Kidney (tissue), 14 donors: ENCODE results near the gene CACNB3. TPM values are rescaled to one million over a fixed set of nuclear protein-coding genes. Genes with fewer than 3 reads are reported as not detected.

Experiments used
- DNase-seq, 5 donors: peaks; one replicate each; pipeline ENCODE4 v3.0.0-alpha.2; 2013 to 2020
- FAIRE-seq: peaks from 2 replicates; lab custom pipeline; 2012; peaks lifted over from hg19 to GRCh38; lab: Jason Lieb, UNC
- H3K27ac ChIP-seq, 2 donors: one replicate each; pipeline ENCODE4 v1.7.0; 2013; ENCODE audit warnings: low read depth in 2 of 2, low read length in 2 of 2, inconsistent platforms in 1 of 2
- H3K27me3 ChIP-seq: one replicate; pipeline ENCODE4 v1.7.1; 2013; ENCODE audit warnings: low read length, inconsistent platforms; ENCODE audit not compliant: control insufficient read depth, insufficient read depth
- H3K36me3 ChIP-seq, 3 donors: one replicate each; pipeline versions ENCODE4 v1.7.0 to v1.7.1; 2013; ENCODE audit warnings: low read length in 3 of 3, control low read depth in 1 of 3, inconsistent platforms in 1 of 3; ENCODE audit not compliant: insufficient read depth in 3 of 3, control insufficient read depth in 2 of 3
- H3K4me1 ChIP-seq, 3 donors: one replicate each; pipeline versions ENCODE4 v1.7.0 to v1.7.1; 2013; ENCODE audit warnings: low read length in 3 of 3, inconsistent platforms in 1 of 3, low read depth in 1 of 3; ENCODE audit not compliant: control insufficient read depth in 2 of 3, insufficient read depth in 2 of 3
- H3K4me3 ChIP-seq, 3 donors: one replicate each; pipeline versions ENCODE4 v1.7.0 to v1.8.1; 2013; ENCODE audit warnings: low read length in 3 of 3, control low read depth in 1 of 3, inconsistent platforms in 1 of 3
- H3K9ac ChIP-seq, 3 donors: one replicate each; pipeline versions ENCODE4 v1.7.0 to v1.7.1; 2013; ENCODE audit warnings: low read length in 3 of 3, control low read depth in 1 of 3, inconsistent platforms in 1 of 3
- H3K9me3 ChIP-seq, 3 donors: one replicate each; pipeline versions ENCODE4 v1.7.0 to v1.7.1; 2013; ENCODE audit warnings: low read length in 3 of 3, control low read depth in 1 of 3, inconsistent platforms in 1 of 3; ENCODE audit not compliant: control insufficient read depth in 2 of 3, insufficient read depth in 1 of 3
- CTCF ChIP-seq: IDR thresholded peaks from 3 replicates; pipeline ENCODE4 v1.5.1; 2012; ENCODE audit warnings: mild to moderate bottlenecking, moderate library complexity, borderline replicate concordance; ENCODE audit not compliant: insufficient read depth; ENCODE audit errors: extremely low read depth
- intact Hi-C: fragments of 100-400 bp; cut with DNase I; formaldehyde crosslinking; loops from one replicate; pipeline ENCODE4 v1.11.1; 2022
- polyA plus RNA-seq: library from polyadenylated mRNA; stranded (reverse); fragments of 350-450 nt; fragmentation: Illumina TruSeq; extraction: RNeasy Lipid Tissue Mini Kit (QIAGEN cat#74804); gene quantifications from one replicate; pipeline ENCODE4 v1.2.3, GENCODE V29; 2014; ENCODE audit warnings: low read depth, low replicate concordance; ENCODE audit not compliant: insufficient read depth
- total RNA-seq: library from RNA; stranded (reverse); fragmentation: NEBNext Ultra II Directional; extraction: Animal tissue kit (Norgen Biotek cat#: 25700); gene quantifications from one replicate; pipeline ENCODE4 v1.2.1, GENCODE V29; 2021
- donor health status: control.
- donor health status: control.
- donor health status: control.
- donor health status: control.
- donor health status: control.
- donor health status: DM: yes; HTN: yes; CAD: no.
- donor health status: Normal renal cell carcinoma (clear cell type).

CACNB3 gene
- total and polyA plus RNA-seq, 2 donors from 2014 or later, result 17.9 to 19.6 TPM

GRCh38 chr12:48828293-48828692 lies 10.0 kb downstream of the CACNB3 start:
- H3K4me3 ChIP-seq, result no peak overlapping the region
- no peak for TF ChIP-seq CTCF
- FAIRE-seq, result no peak
- peaks cover 7 to 38% (median 29%) of the 10 kb centered on the region in 3 donors for H3K36me3 ChIP-seq
- H3K27ac ChIP-seq, result no peak overlapping the region
- intact Hi-C loops, result no loop called here
- no peak overlapping the region for H3K9ac ChIP-seq
- H3K4me1 ChIP-seq, result no peaks in the 10 kb centered on the region
- no peak for DNase-seq
- H3K27me3 ChIP-seq, result no peaks in the 10 kb centered on the region
- no peaks in the 10 kb centered on the region for H3K9me3 ChIP-seq

- Histone ChIP-seq H3K9ac (no peak overlapping the region), H3K36me3 (peaks cover 7 to 46% (median 33%) of the 10 kb centered on the region in 3 donors), H3K27me3 (no peaks in the 10 kb centered on the region), H3K4me3 (no peak overlapping the region), H3K9me3 (no peaks in the 10 kb centered on the region), H3K4me1 (no peaks in the 10 kb centered on the region), H3K27ac (no peak overlapping the region)
- FAIRE-seq (no peak), DNase-seq (no peak)
- TF ChIP-seq CTCF, result no peak
- intact Hi-C loops, result no loop called here
Measured at GRCh38 chr12:48828841-48829575, 10.7 kb downstream of the CACNB3 start.

GRCh38 chr12:48831257-48831656 lies 13.0 kb downstream of the CACNB3 start:
- TF ChIP-seq CTCF, result no peak
- Histone ChIP-seq H3K4me3 (no peak overlapping the region), H3K36me3 (peaks cover 9 to 57% (median 42%) of the 10 kb centered on the region in 3 donors), H3K9me3 (no peaks in the 10 kb centered on the region), H3K4me1 (no peaks in the 10 kb centered on the region), H3K27me3 (no peaks in the 10 kb centered on the region), H3K27ac (no peak overlapping the region), H3K9ac (no peak overlapping the region)
- intact Hi-C loops, result no loop called here
- DNase-seq, result no peak
- no peak for FAIRE-seq
